H1 (cell line): ENCODE measurements around the gene LCN12.

ENCODE experiments used
- BCL11A ChIP-seq, 2 experiments: IDR thresholded peaks; one replicate each; pipeline ENCODE4 v1.6.1; 2011; ENCODE audit warnings: low read depth in 2 of 2, low read length in 2 of 2, mild to moderate bottlenecking in 2 of 2
- CEBPB ChIP-seq: IDR thresholded peaks from 2 replicates; pipeline ENCODE4 v1.6.1; 2012; ENCODE audit warnings: low read depth, low read length
- CTCF ChIP-seq, 3 experiments: IDR thresholded peaks; 1 replicate in 2 of 3; 2 replicates in 1 of 3; pipeline versions ENCODE4 v1.5.1 to v1.6.1; 2011; ENCODE audit warnings: low read length in 3 of 3, mild to moderate bottlenecking in 3 of 3, inconsistent platforms in 2 of 3, low read depth in 1 of 3, moderate library complexity in 1 of 3; ENCODE audit not compliant: insufficient read depth in 1 of 3; ENCODE audit errors: control extremely low read depth in 1 of 3
- EP300 ChIP-seq, 2 experiments: IDR thresholded peaks; 1 replicate in 1 of 2; 2 replicates in 1 of 2; pipeline ENCODE4 v1.6.1; 2011 to 2012; ENCODE audit warnings: low read depth in 2 of 2, low read length in 2 of 2, mild to moderate bottlenecking in 2 of 2, borderline replicate concordance in 1 of 2, inconsistent platforms in 1 of 2, moderate library complexity in 1 of 2
- GABPA ChIP-seq: IDR thresholded peaks from 2 replicates; pipeline ENCODE4 v1.6.1; 2011; ENCODE audit warnings: mild to moderate bottlenecking, low read length, moderate library complexity, borderline replicate concordance; ENCODE audit not compliant: insufficient read depth
- MAX ChIP-seq: IDR thresholded peaks from 2 replicates; pipeline ENCODE4 v1.6.1; 2012; ENCODE audit warnings: inconsistent platforms
- POLR2A ChIP-seq, 2 experiments: IDR thresholded peaks; 1 replicate in 1 of 2; 2 replicates in 1 of 2; pipeline ENCODE4 v1.6.1; 2011; ENCODE audit warnings: low read depth in 2 of 2, low read length in 2 of 2, mild to moderate bottlenecking in 2 of 2; ENCODE audit errors: control extremely low read depth in 1 of 2
- TF ChIP-seq, protein P1 (sequence below): IDR thresholded peaks from 2 replicates; pipeline ENCODE4 v1.6.1; 2011; ENCODE audit warnings: low read depth, mild to moderate bottlenecking, low read length; ENCODE audit not compliant: insufficient read depth

- TF ChIP-seq POLR2A (IDR thresholded peaks at IDR 0.05; ENCODE audit: control extremely low read depth in 1 of 2, low read depth in 2 of 2, low read length in 2 of 2) = no peak
- no peak for TF ChIP-seq GABPA
- TF ChIP-seq CTCF (IDR thresholded peaks at IDR 0.05; ENCODE audit: control extremely low read depth in 1 of 3, insufficient read depth in 1 of 3, low read depth in 1 of 3, low read length in 3 of 3) = no peak
- no peak for TF ChIP-seq BCL11A (IDR thresholded peaks at IDR 0.05; ENCODE audit: low read depth in 2 of 2, low read length in 2 of 2)
- TF ChIP-seq CEBPB = no peak
- TF ChIP-seq, protein P1, sequence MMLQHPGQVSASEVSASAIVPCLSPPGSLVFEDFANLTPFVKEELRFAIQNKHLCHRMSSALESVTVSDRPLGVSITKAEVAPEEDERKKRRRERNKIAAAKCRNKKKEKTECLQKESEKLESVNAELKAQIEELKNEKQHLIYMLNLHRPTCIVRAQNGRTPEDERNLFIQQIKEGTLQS = no peak
- TF ChIP-seq EP300 (IDR thresholded peaks at IDR 0.05; ENCODE audit: borderline replicate concordance in 1 of 2, low read depth in 2 of 2, low read length in 2 of 2) = no peak
- TF ChIP-seq MAX = no peak
These were observed 25.6 kb downstream of the LCN12 start for GRCh38 chr9:136977649-136978072.
